ENCODE data around the gene RHOT1. TPM values are rescaled to one million over a fixed set of nuclear protein-coding genes. Genes with fewer than 3 reads are reported as not detected.
"Not testable (repeated sequence)": the region's sequence is repeated elsewhere in the genome, so short reads cannot be mapped to it uniquely, and the experiment has no call there.

Gene RHOT1
- total RNA-seq, 5 donors from 2014 or later (not counting 1 experiment from before 2014, with no cell fraction given), result 18.7 to 26.8 (median 24.1) TPM

GRCh38 chr17:32178679-32179078, 36.4 kb downstream of the RHOT1 start:
- WGBS (ENCODE audit: insufficient coverage), result 98% methylated on average over 21 of the region's 24 CpGs
- CTCF ChIA-PET; H3K9me3 ChIP-seq; H3K27ac ChIP-seq (ENCODE audit: low read length); H3K4me1 Mint-ChIP-seq; H3K4me1 ChIP-seq (ENCODE audit: control insufficient read depth in 1 of 2, extremely low read depth in 1 of 2, insufficient read depth in 2 of 2, low read length in 2 of 2); H3K4me3 Mint-ChIP-seq; H3K27me3 ChIP-seq (replicated peaks in 1 of 2; ENCODE audit: control insufficient read depth in 2 of 2, extremely low read depth in 1 of 2, insufficient read depth in 2 of 2, low read length in 1 of 2); H3K27me3 Mint-ChIP-seq; POLR2A ChIA-PET; DNase-seq; H3K9me3 Mint-ChIP-seq; ATAC-seq (replicated peaks in 1 of 4); H3K27ac Mint-ChIP-seq; H3K4me3 ChIP-seq (ENCODE audit: control insufficient read depth in 1 of 2, extremely low read depth in 1 of 2, low read length in 1 of 2): not testable (repeated sequence)
- peaks cover 2 to 43% of the 10 kb centered on the region in 2 donors for H3K36me3 ChIP-seq (ENCODE audit: control insufficient read depth in 2 of 2, extremely low read depth in 1 of 2, insufficient read depth in 1 of 2, low read length in 1 of 2)
- H3K36me3 Mint-ChIP-seq, result peaks cover 44% of the 10 kb centered on the region

- H3K27ac ChIP-seq (ENCODE audit: low read length); H3K4me1 Mint-ChIP-seq; H3K4me3 ChIP-seq (ENCODE audit: control insufficient read depth in 1 of 2, extremely low read depth in 1 of 2, low read length in 1 of 2); H3K9me3 Mint-ChIP-seq; H3K9me3 ChIP-seq; CTCF ChIA-PET; H3K27me3 Mint-ChIP-seq; ATAC-seq (replicated peaks in 1 of 4); DNase-seq; H3K27me3 ChIP-seq (replicated peaks in 1 of 2; ENCODE audit: control insufficient read depth in 2 of 2, extremely low read depth in 1 of 2, insufficient read depth in 2 of 2, low read length in 1 of 2); POLR2A ChIA-PET; H3K27ac Mint-ChIP-seq; H3K4me3 Mint-ChIP-seq; H3K4me1 ChIP-seq (ENCODE audit: control insufficient read depth in 1 of 2, extremely low read depth in 1 of 2, insufficient read depth in 2 of 2, low read length in 2 of 2): not testable (repeated sequence)
- peaks cover 47% of the 10 kb centered on the region for H3K36me3 Mint-ChIP-seq
- 96% methylated on average over 11 of the region's 23 CpGs for WGBS (ENCODE audit: insufficient coverage)
- peaks cover 2 to 43% of the 10 kb centered on the region in 2 donors for H3K36me3 ChIP-seq (ENCODE audit: control insufficient read depth in 2 of 2, extremely low read depth in 1 of 2, insufficient read depth in 1 of 2, low read length in 1 of 2)
Measured at GRCh38 chr17:32179103-32179502, 36.8 kb downstream of the RHOT1 start.

- H3K9me3 ChIP-seq; CTCF ChIA-PET; POLR2A ChIA-PET; ATAC-seq (replicated peaks in 1 of 4); H3K4me1 ChIP-seq (ENCODE audit: control insufficient read depth in 1 of 2, extremely low read depth in 1 of 2, insufficient read depth in 2 of 2, low read length in 2 of 2); H3K9me3 Mint-ChIP-seq; H3K27ac Mint-ChIP-seq; H3K27me3 ChIP-seq (replicated peaks in 1 of 2; ENCODE audit: control insufficient read depth in 2 of 2, extremely low read depth in 1 of 2, insufficient read depth in 2 of 2, low read length in 1 of 2); DNase-seq; H3K4me1 Mint-ChIP-seq; H3K4me3 ChIP-seq (ENCODE audit: control insufficient read depth in 1 of 2, extremely low read depth in 1 of 2, low read length in 1 of 2); H3K27ac ChIP-seq (ENCODE audit: low read length); H3K27me3 Mint-ChIP-seq; H3K4me3 Mint-ChIP-seq: not testable (repeated sequence)
- H3K36me3 Mint-ChIP-seq, result peaks cover 48% of the 10 kb centered on the region
- peaks cover 4 to 43% of the 10 kb centered on the region in 2 donors for H3K36me3 ChIP-seq (ENCODE audit: control insufficient read depth in 2 of 2, extremely low read depth in 1 of 2, insufficient read depth in 1 of 2, low read length in 1 of 2)
- 98% methylated on average over 18 of the region's 25 CpGs for WGBS (ENCODE audit: insufficient coverage)
Measured at GRCh38 chr17:32179526-32179925, 37.2 kb downstream of the RHOT1 start.

DNA sequence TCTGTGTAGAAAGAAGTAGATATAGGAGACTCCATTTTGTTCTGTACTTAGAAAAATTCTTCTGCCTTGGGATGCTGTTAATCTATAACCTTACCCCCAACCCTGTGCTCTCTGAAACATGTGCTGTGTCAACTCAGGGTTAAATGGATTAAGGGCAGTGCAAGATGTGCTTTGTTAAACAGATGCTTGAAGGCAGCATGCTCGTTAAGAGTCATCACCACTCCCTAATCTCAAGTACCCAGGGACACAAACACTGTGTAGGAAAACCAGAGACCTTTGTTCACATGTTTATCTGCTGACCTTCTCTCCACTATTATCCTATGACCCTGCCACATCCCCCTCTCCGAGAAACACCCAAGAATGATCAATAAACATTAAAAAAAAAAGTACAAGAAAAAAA, 38.0 kb downstream of the RHOT1 start:
- H3K27me3 ChIP-seq (replicated peaks in 1 of 2; ENCODE audit: control insufficient read depth in 2 of 2, extremely low read depth in 1 of 2, insufficient read depth in 2 of 2, low read length in 1 of 2); H3K4me1 ChIP-seq (ENCODE audit: control insufficient read depth in 1 of 2, extremely low read depth in 1 of 2, insufficient read depth in 2 of 2, low read length in 2 of 2); H3K4me1 Mint-ChIP-seq; H3K4me3 Mint-ChIP-seq; DNase-seq; H3K27me3 Mint-ChIP-seq; H3K4me3 ChIP-seq (ENCODE audit: control insufficient read depth in 1 of 2, extremely low read depth in 1 of 2, low read length in 1 of 2); H3K27ac Mint-ChIP-seq; CTCF ChIA-PET; H3K9me3 Mint-ChIP-seq; POLR2A ChIA-PET; H3K27ac ChIP-seq (ENCODE audit: low read length); ATAC-seq (replicated peaks in 1 of 4); H3K9me3 ChIP-seq: not testable (repeated sequence)
- peaks cover 7 to 40% of the 10 kb centered on the region in 2 donors for H3K36me3 ChIP-seq (ENCODE audit: control insufficient read depth in 2 of 2, extremely low read depth in 1 of 2, insufficient read depth in 1 of 2, low read length in 1 of 2)
- WGBS (ENCODE audit: insufficient coverage), result no CpG with 5 or more reads among the region's 2 CpGs
- peaks cover 46% of the 10 kb centered on the region for H3K36me3 Mint-ChIP-seq

GRCh38 chr17:32185875-32186274, 43.6 kb downstream of the RHOT1 start:
- Histone ChIP-seq H3K27me3 (replicated peaks in 1 of 2; ENCODE audit: control insufficient read depth in 2 of 2, extremely low read depth in 1 of 2, insufficient read depth in 2 of 2, low read length in 1 of 2) (no peaks in the 10 kb centered on the region), H3K27ac (ENCODE audit: low read length) (no peak overlapping the region), H3K4me1 (ENCODE audit: control insufficient read depth in 1 of 2, extremely low read depth in 1 of 2, insufficient read depth in 2 of 2, low read length in 2 of 2) (no peaks in the 10 kb centered on the region), H3K4me3 (ENCODE audit: control insufficient read depth in 1 of 2, extremely low read depth in 1 of 2, low read length in 1 of 2) (no peak overlapping the region), H3K9me3 (no peaks in the 10 kb centered on the region), H3K36me3 (ENCODE audit: control insufficient read depth in 2 of 2, extremely low read depth in 1 of 2, insufficient read depth in 1 of 2, low read length in 1 of 2) (peaks cover 5 to 25% of the 10 kb centered on the region in 2 donors)
- DNase-seq (no peak), ATAC-seq (replicated peaks in 1 of 4) (no peak)
- no CpG with 5 or more reads among the region's 2 CpGs for WGBS (ENCODE audit: insufficient coverage)
- Mint-ChIP-seq H3K4me3 (no peak overlapping the region), H3K36me3 (peaks cover 24% of the 10 kb centered on the region), H3K27ac (no peak overlapping the region), H3K9me3 (no peaks in the 10 kb centered on the region), H3K4me1 (no peaks in the 10 kb centered on the region), H3K27me3 (no peaks in the 10 kb centered on the region)
- POLR2A ChIA-PET, result no interaction called here
- CTCF ChIA-PET, result no interaction called here

DNA sequence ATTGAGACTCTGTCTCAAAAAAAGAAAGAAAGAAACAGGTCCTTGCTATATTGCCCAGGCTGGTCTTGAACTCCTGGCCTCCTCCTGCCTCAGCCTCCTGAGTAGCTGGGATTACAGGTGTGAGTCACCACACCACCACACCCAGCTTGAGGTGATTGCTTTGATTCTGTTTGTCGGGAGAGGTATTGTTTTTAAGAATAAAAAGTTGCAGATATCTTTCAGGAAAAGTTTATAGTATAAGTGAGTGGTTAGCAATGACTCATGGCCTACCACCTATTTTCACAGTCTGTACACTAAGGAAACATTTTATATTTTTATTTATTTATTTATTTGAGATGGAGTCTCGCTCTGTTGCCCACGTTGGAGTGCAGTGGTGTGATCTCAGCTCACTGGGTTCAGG, 45.0 kb downstream of the RHOT1 start:
- Mint-ChIP-seq H3K4me3 (no peak overlapping the region), H3K27ac (no peak overlapping the region), H3K9me3 (no peaks in the 10 kb centered on the region), H3K36me3 (peaks cover 19% of the 10 kb centered on the region), H3K27me3 (no peaks in the 10 kb centered on the region), H3K4me1 (no peaks in the 10 kb centered on the region)
- Histone ChIP-seq H3K9me3 (no peaks in the 10 kb centered on the region), H3K27me3 (replicated peaks in 1 of 2; ENCODE audit: control insufficient read depth in 2 of 2, extremely low read depth in 1 of 2, insufficient read depth in 2 of 2, low read length in 1 of 2) (no peaks in the 10 kb centered on the region), H3K4me1 (ENCODE audit: control insufficient read depth in 1 of 2, extremely low read depth in 1 of 2, insufficient read depth in 2 of 2, low read length in 2 of 2) (no peaks in the 10 kb centered on the region), H3K36me3 (ENCODE audit: control insufficient read depth in 2 of 2, extremely low read depth in 1 of 2, insufficient read depth in 1 of 2, low read length in 1 of 2) (peaks cover 5 to 19% of the 10 kb centered on the region in 2 donors), H3K27ac (ENCODE audit: low read length) (no peak overlapping the region), H3K4me3 (ENCODE audit: control insufficient read depth in 1 of 2, extremely low read depth in 1 of 2, low read length in 1 of 2) (no peak overlapping the region)
- CTCF ChIA-PET, result no interaction called here
- POLR2A ChIA-PET, result no interaction called here
- no peak for ATAC-seq (replicated peaks in 1 of 4)
- DNase-seq, result no peak
- no CpG with 5 or more reads among the region's 3 CpGs for WGBS (ENCODE audit: insufficient coverage)

DNA sequence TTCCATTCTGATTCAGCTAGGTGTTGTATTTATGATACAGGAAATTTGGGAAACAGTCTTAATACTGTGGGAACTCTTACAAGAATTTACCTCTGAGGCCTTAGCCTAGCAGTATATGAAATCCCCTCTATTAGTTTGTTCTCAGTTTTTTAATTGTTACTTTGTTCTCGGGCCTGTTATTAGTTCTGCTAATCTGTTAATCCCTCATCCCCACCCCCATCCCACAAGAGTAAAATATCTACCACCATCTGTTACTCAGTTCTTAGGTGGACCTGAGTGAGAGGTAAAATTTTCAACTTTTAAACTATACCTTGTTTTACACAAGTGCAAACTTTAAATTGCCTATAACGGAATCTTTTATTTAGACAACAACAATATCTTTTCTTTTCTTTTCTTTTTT, 47.0 kb downstream of the RHOT1 start:
- Mint-ChIP-seq H3K27me3 (no peaks in the 10 kb centered on the region), H3K27ac (no peak overlapping the region), H3K9me3 (no peaks in the 10 kb centered on the region), H3K4me1 (no peaks in the 10 kb centered on the region), H3K36me3 (peaks cover 29% of the 10 kb centered on the region), H3K4me3 (no peak overlapping the region)
- Histone ChIP-seq H3K27ac (ENCODE audit: low read length) (no peak overlapping the region), H3K27me3 (replicated peaks in 1 of 2; ENCODE audit: control insufficient read depth in 2 of 2, extremely low read depth in 1 of 2, insufficient read depth in 2 of 2, low read length in 1 of 2) (no peaks in the 10 kb centered on the region), H3K9me3 (no peaks in the 10 kb centered on the region), H3K4me3 (ENCODE audit: control insufficient read depth in 1 of 2, extremely low read depth in 1 of 2, low read length in 1 of 2) (no peak overlapping the region), H3K36me3 (ENCODE audit: control insufficient read depth in 2 of 2, extremely low read depth in 1 of 2, insufficient read depth in 1 of 2, low read length in 1 of 2) (peaks cover 5 to 19% of the 10 kb centered on the region in 2 donors), H3K4me1 (ENCODE audit: control insufficient read depth in 1 of 2, extremely low read depth in 1 of 2, insufficient read depth in 2 of 2, low read length in 2 of 2) (no peaks in the 10 kb centered on the region)
- POLR2A ChIA-PET, result interaction anchor here in 1 of 2 donors (0.7 kb wide), 1 partner anchor 64 kb away, joined by 6 read pairs; no protein-coding TSS in a partner anchor
- ATAC-seq (replicated peaks in 1 of 4) (no peak), DNase-seq (no peak)
- no CpG with 5 or more reads among the region's 2 CpGs for WGBS (ENCODE audit: insufficient coverage)
- CTCF ChIA-PET, result interaction anchor here in 1 of 2 donors (0.9 kb wide), 1 partner anchor 9 kb away, joined by 3 read pairs; no protein-coding TSS in a partner anchor
